ENCODE results near the gene PRR9. TPM values are rescaled to one million over a fixed set of nuclear protein-coding genes. Genes with fewer than 3 reads are reported as not detected.

The PRR9 gene
- total and polyA plus RNA-seq, 2 experiments from 2014 or later: not detected

DNA sequence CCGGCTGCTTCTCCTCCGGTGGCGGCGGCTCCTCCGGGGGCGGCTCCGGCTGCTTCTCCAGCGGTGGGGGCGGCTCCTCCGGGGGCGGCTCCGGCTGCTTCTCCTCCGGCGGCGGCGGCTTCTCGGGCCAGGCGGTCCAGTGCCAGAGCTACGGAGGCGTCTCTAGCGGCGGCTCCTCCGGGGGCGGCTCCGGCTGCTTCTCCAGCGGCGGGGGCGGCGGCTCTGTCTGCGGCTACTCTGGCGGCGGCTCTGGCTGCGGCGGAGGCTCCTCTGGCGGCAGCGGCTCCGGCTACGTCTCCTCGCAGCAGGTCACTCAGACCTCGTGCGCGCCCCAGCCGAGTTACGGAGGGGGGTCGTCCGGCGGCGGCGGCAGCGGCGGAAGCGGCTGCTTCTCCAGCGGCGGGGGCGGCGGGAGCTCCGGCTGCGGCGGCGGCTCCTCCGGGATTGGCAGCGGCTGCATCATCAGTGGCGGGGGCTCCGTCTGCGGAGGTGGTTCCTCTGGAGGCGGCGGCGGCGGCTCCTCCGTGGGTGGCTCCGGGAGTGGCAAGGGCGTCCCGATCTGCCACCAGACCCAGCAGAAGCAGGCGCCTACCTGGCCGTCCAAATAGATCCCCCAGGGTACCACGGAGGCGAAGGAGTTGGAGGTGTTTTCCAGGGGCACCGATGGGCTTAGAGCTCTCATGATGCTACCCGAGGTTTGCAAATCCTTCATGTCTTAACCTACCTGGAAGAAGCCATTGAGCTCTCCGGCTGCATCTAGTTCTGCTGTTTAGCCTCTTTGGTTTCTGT, 44.1 kb downstream of the PRR9 start:
- DNase-seq (ENCODE audit: low spot score) (peak; percentile 72), ATAC-seq (peak; percentile 85)
- Histone ChIP-seq H3F3A (replicated peaks; ENCODE audit: low read depth) (peaks cover 12% of the 10 kb centered on the region), H3K27me3 (ENCODE audit: insufficient read depth) (peaks cover 70% of the 10 kb centered on the region), H3K27ac (ENCODE audit: low read depth) (no peak overlapping the region), H2AFZ (peak overlapping the region; percentile 100), H3K9me2 (ENCODE audit: insufficient read depth) (no peaks in the 10 kb centered on the region), H3K79me2 (replicated peaks; ENCODE audit: insufficient read depth) (no peaks in the 10 kb centered on the region), H3K4me3 (peak overlapping the region; percentile 63), H3K4me1 (ENCODE audit: insufficient read depth) (peaks cover 16% of the 10 kb centered on the region), H3K4me2 (peak overlapping the region; percentile 85), H3K36me3 (ENCODE audit: insufficient read depth) (no peaks in the 10 kb centered on the region), H4K20me1 (replicated peaks; ENCODE audit: insufficient read depth) (0 out of 2 replicates have a peak, but pooled peaks cover 3% of the 10 kb centered on the region)
- Mint-ChIP-seq H3K27me3 (ENCODE audit: insufficient read depth, low read depth, poor library complexity) (peaks cover 39% of the 10 kb centered on the region), H3K9me3 (no peaks in the 10 kb centered on the region; the same call in 2 of the 3 replicates), H3K27ac (no peak overlapping the region), H3K36me3 (ENCODE audit: low read depth) (no peaks in the 10 kb centered on the region; the same call in 2 of the 3 replicates), H3K4me3 (peak overlapping the region; percentile 72), H3K4me1 (peaks cover 19% of the 10 kb centered on the region)
- TF ChIP-seq STAT1 (IDR thresholded peaks at IDR 0.05; ENCODE audit: unreplicated experiment) (no peak), EZH2 (IDR thresholded peaks at IDR 0.05; ENCODE audit: low read depth, unreplicated experiment) (no peak), EZH2phosphoT487 (IDR thresholded peaks at IDR 0.05; ENCODE audit: unreplicated experiment) (no peak), REST (IDR thresholded peaks at IDR 0.05; ENCODE audit: unreplicated experiment) (no peak), ZNF114 (CRISPR knock-in tag; IDR thresholded peaks at IDR 0.05) (no peak), JUNB (IDR thresholded peaks at IDR 0.05; ENCODE audit: unreplicated experiment) (no peak), ZNF331 (CRISPR knock-in tag; IDR thresholded peaks at IDR 0.05; ENCODE audit: low read depth) (no peak), ETS1 (IDR thresholded peaks at IDR 0.05) (no peak), NANOG (IDR thresholded peaks at IDR 0.05; ENCODE audit: borderline replicate concordance) (no peak), CREB1 (CRISPR knock-in tag; IDR thresholded peaks at IDR 0.05; ENCODE audit: low read depth) (no peak), POLR2AphosphoS5 (IDR thresholded peaks at IDR 0.05; ENCODE audit: low read depth) (no peak)
- TF ChIP-seq, protein P1, sequence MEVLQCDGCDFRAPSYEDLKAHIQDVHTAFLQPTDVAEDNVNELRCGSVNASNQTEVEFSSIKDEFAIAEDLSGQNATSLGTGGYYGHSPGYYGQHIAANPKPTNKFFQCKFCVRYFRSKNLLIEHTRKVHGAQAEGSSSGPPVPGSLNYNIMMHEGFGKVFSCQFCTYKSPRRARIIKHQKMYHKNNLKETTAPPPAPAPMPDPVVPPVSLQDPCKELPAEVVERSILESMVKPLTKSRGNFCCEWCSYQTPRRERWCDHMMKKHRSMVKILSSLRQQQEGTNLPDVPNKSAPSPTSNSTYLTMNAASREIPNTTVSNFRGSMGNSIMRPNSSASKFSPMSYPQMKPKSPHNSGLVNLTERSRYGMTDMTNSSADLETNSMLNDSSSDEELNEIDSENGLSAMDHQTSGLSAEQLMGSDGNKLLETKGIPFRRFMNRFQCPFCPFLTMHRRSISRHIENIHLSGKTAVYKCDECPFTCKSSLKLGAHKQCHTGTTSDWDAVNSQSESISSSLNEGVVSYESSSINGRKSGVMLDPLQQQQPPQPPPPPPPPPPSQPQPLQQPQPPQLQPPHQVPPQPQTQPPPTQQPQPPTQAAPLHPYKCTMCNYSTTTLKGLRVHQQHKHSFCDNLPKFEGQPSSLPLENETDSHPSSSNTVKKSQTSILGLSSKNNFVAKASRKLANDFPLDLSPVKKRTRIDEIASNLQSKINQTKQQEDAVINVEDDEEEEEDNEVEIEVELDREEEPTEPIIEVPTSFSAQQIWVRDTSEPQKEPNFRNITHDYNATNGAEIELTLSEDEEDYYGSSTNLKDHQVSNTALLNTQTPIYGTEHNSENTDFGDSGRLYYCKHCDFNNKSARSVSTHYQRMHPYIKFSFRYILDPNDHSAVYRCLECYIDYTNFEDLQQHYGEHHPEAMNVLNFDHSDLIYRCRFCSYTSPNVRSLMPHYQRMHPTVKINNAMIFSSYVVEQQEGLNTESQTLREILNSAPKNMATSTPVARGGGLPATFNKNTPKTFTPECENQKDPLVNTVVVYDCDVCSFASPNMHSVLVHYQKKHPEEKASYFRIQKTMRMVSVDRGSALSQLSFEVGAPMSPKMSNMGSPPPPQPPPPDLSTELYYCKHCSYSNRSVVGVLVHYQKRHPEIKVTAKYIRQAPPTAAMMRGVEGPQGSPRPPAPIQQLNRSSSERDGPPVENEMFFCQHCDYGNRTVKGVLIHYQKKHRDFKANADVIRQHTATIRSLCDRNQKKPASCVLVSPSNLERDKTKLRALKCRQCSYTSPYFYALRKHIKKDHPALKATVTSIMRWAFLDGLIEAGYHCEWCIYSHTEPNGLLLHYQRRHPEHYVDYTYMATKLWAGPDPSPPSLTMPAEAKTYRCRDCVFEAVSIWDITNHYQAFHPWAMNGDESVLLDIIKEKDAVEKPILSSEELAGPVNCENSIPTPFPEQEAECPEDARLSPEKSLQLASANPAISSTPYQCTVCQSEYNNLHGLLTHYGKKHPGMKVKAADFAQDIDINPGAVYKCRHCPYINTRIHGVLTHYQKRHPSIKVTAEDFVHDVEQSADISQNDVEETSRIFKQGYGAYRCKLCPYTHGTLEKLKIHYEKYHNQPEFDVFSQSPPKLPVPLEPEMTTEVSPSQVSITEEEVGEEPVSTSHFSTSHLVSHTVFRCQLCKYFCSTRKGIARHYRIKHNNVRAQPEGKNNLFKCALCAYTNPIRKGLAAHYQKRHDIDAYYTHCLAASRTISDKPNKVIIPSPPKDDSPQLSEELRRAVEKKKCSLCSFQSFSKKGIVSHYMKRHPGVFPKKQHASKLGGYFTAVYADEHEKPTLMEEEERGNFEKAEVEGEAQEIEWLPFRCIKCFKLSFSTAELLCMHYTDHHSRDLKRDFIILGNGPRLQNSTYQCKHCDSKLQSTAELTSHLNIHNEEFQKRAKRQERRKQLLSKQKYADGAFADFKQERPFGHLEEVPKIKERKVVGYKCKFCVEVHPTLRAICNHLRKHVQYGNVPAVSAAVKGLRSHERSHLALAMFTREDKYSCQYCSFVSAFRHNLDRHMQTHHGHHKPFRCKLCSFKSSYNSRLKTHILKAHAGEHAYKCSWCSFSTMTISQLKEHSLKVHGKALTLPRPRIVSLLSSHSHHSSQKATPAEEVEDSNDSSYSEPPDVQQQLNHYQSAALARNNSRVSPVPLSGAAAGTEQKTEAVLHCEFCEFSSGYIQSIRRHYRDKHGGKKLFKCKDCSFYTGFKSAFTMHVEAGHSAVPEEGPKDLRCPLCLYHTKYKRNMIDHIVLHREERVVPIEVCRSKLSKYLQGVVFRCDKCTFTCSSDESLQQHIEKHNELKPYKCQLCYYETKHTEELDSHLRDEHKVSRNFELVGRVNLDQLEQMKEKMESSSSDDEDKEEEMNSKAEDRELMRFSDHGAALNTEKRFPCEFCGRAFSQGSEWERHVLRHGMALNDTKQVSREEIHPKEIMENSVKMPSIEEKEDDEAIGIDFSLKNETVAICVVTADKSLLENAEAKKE (CRISPR knock-in tag; IDR thresholded peaks at IDR 0.05): no peak
- TF ChIP-seq, protein P2, sequence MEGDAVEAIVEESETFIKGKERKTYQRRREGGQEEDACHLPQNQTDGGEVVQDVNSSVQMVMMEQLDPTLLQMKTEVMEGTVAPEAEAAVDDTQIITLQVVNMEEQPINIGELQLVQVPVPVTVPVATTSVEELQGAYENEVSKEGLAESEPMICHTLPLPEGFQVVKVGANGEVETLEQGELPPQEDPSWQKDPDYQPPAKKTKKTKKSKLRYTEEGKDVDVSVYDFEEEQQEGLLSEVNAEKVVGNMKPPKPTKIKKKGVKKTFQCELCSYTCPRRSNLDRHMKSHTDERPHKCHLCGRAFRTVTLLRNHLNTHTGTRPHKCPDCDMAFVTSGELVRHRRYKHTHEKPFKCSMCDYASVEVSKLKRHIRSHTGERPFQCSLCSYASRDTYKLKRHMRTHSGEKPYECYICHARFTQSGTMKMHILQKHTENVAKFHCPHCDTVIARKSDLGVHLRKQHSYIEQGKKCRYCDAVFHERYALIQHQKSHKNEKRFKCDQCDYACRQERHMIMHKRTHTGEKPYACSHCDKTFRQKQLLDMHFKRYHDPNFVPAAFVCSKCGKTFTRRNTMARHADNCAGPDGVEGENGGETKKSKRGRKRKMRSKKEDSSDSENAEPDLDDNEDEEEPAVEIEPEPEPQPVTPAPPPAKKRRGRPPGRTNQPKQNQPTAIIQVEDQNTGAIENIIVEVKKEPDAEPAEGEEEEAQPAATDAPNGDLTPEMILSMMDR (conservative IDR thresholded peaks at IDR 0.05; ENCODE audit: low read depth in 2 of 2): no peak
